A172 (cell line): ENCODE measurements around the gene TXNRD2. TPM values are rescaled to one million over a fixed set of nuclear protein-coding genes. Genes with fewer than 3 reads are reported as not detected.
A peak's percentile ranks its signal among the peaks of the same experiment; 100 is the strongest.
"Not testable (repeated sequence)": the region's sequence is repeated elsewhere in the genome, so short reads cannot be mapped to it uniquely, and the experiment has no call there.

Experiments used
- DNase-seq: peaks from one replicate; pipeline ENCODE4 v3.0.0-alpha.2; 2015; ENCODE audit warnings: low spot score
- total RNA-seq: library from RNA; depleted of rRNA; stranded (reverse); fragments of >200 nt; shearing (Covaris generic); gene quantifications from 2 replicates; pipeline ENCODE4 v1.2.3, GENCODE V29; 2014

The TXNRD2 gene
- total RNA-seq, 1 experiment from 2014 or later = 112 TPM

DNA sequence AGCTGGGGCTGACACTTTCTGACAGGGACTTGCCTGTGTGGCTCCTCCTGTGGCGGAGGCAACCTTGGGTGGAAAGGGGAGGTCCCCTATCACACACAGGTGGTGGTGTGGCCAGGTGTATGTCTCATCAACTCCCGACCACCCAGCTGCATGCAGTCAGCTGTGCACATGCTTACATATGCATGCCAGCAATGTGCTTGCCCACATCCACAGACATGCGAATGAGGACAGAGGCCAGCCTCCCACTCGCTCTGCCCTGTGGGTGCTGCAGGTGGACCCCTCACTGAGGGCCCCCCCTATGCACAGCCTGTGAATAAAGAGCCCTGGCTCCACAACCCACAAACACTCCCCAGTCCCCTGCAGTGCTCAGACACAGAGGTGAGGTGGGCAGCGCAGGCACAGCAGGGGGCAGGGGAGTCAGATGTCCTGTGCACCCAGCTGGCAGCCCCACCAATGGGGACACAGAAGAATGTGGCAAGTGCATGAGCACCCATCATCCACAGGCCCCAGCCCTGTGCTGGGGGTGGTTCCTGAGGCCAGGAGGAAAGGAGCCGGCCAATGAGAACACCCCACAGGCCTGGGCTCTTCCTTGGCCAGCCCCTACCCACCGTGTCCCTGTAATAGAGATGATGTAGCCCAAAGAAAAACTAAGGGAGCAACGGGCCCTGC is 96.4 kb downstream of the TXNRD2 start:
- no peak for DNase-seq

DNA sequence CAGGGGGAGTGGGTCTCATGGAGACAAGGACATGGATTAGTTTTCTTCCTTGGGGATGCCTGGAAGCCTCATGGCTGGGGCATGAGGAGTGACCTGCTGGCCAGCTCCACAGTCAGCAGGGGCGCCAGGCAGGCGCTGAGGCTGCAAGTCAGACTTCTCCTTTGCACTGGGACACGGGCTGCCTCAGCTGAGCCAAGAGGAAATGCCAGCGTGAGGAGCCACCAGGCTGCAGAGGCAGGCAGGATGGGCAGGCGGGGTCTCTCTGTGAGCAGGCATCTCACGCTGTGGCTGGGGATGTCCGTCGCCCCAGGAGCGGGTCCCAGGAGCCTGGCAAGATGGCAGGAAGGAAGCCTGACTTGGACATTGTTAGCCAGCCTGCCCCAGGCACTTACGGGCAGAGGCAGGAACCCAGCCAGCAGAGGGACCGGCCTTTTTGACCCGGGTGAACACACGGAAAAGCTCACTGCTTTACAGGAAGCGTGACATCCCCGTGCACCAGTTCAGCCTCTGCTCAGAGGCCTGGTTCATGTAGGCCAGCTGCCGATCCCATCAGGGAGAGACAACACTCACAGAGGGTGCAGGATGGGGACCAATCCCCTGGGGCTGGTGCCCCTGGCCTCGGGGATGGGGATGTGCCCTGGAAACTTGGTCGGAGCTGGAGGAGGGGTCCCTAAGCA is 97.1 kb downstream of the TXNRD2 start:
- peak; percentile 55 for DNase-seq

DNA sequence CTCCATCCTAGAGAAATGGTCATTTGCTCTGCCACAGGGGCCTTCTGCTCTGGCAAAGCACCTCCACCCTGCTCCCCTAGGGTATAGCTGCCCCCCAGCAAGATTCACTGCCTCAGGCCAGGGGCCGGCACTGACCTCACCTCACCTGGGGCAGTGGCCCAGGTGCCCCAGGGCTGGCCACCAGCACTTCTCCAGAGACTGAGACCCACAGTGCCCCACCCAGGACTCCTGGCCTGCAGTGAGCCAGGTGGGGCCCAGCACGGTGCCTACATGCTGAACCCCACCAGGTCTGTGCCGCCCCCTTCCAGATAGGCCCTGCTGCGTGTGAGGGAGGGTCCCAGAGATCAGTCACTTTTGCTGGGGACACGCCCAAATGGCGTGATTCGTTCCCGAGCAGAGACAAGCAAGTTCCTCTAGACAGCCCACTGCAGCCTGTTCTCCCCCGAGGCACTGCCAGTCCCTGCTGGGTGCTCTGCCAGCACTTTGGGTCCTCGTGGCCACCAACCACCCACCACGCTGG is 97.7 kb downstream of the TXNRD2 start:
- DNase-seq = no peak

DNA sequence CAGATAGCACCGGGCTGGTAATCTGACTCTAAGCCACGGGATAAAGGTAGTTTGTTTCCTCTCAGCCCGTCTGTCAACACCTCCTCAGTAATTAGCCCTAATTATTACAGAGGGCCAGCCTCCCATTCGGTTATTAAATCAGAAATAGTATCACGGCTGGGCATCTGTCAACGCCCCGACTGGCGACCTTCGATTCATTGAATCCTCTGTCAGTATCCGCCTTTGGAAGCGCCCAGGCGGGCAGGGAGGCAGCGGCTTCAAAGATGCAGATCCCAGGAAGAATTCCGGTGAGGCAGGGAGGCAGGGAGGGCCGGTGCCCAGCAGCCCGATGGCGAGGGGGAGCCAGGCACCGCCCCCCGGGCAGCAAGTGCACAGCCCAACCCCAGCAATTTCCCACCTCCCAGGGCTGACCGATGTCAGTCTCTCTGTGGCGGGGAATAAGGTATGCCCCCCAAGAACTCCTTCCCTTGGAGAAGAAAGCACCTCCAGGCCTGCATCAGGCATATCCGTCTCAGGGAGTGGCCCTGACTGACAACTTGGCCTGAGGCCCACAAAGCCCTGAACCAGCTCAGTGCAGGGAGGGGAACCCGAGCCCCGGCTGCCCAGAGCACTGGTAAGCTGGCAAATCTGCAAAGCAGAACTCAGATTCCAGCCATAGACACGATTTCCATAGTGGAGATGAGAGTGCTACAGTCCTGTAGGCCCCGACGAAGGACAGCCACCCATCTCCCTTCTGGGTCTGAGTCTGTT is 98.3 kb downstream of the TXNRD2 start:
- DNase-seq = no peak

DNA sequence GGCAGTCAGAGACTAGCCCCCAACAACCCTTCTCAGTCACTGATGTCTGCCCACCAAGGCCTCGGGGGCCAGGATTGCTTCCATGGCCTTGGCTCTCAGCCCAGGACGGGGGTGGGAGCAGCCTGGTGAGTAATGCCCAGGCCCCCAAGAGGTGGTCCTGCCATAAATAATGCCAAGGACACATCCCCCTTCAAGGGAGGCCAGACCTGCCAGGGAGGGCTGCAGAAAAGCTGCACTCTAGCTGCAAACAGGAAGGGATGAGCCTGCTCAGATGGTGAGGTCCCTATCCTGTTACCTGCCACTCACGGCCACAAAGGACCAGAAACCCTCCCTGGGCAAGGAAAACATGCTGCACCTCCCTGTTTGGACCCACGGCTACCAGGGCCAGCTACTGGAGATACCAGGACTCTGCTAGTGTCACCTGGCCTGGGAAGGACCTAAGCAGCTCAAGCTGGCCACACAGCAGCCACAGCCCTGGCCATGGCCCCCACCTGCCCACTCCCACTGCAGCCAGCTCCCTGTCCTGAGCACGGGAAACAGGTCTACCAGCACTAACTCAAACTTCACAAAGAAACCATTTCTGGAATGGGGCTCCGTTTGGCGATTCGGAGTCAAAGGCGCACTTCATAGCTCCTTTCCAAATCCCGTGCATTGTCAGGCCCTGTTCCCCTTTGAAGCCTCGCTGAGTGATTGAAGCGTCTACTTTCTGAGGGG is 99.1 kb downstream of the TXNRD2 start:
- DNase-seq = no peak

DNA sequence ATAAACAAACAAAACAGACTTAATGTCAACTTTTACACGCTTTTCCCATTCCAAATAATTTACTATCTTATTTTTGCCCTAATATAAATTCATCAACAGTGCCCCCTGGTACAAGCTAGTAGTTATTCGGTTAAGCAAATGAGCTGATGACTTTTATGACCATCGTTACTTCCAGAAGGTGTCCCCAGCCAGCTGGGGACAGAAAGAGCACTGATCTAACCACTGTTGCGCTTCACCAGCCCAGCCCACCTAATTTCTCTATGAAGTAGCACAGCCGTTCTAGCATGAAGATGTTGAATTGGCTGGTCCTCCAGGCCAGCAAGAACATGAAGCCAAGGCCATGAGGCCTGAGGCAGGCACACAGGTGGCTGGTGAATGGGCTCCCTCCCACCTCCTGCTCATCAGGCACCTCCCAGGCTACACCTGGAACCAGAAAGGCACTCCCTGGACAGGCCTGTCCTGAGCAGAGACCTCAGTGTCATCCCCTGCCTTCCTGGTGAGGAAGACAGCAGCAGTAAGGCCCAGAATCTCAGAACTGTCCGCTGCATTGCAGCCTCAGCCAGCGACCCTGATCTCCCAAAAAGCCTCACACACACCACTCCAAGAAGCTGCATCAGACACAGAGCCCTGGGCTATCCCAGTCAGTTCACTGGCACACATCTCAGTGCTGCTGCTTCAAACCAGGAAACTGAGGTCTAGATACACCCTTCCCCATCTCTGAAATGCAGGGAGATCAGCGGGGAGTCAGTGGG is 99.8 kb downstream of the TXNRD2 start:
- DNase-seq = no peak

DNA sequence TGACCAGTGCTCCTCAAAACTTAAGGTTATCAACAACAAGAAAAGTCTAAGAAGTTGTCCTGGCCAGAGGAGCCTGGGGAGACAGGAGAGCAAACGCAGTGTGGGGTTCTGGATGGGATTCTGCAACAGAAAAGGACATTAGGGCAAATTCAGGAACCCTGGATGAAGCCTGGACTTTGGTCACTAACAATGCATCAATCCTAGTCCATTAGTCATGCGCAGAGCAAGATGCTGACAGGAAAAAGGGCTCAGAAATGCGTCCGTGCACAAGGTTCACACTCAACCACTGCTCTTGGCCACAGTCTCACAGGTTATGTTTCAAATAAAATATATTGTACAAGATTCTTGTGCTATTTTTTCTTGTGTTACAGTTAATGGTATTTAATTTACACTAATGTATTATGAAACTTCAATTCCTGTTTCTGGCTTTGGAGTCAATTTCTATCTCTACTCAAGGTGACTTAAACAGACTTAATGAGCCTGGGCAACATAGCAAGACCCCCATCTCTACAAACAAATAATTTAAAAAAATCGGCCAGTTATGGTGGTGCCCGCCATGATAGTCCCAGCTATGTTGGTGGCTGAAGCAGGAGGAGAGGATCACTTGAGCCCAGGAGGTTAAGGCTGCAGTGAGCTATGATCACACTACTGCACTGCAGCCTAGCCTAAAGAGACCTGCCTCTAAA is 100.5 kb downstream of the TXNRD2 start:
- no peak for DNase-seq

DNA sequence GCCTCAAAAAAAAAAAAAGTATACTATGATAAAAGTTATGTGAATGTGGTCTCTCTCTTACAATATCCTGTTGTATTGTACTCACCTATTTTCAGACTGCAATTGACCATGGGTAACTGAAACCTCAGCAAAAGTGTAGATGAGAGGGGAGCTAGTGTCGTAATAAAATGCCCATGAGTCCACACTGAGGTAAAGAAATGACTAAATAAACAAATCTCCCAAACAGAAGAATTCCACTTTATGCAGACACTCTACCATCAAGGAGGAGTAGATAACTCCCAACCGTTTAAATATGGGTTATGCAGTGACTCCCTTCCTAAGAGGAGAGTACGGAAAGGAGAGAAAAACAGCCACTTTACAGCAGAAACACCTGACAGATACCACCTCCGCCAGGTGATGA is 101.6 kb downstream of the TXNRD2 start:
- no peak for DNase-seq

DNA sequence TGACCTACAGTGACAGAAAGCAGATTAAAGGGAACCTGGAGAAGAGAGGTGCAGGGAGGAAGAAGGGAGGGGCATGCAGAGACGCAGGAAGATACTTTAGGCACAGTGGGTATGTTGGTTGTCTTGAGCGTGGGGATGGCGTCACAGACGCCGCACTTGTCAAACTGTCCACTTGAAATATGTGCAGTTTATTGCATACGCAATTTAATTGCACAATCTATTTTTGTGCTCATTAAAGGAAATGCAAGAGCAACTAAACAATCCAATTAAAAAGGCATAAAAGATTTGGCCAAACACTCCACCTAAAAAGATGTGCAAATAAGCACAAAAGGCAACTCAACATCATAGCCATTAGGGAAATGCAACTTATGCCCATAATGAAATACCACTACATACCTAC is 103.7 kb downstream of the TXNRD2 start:
- DNase-seq = no peak

DNA sequence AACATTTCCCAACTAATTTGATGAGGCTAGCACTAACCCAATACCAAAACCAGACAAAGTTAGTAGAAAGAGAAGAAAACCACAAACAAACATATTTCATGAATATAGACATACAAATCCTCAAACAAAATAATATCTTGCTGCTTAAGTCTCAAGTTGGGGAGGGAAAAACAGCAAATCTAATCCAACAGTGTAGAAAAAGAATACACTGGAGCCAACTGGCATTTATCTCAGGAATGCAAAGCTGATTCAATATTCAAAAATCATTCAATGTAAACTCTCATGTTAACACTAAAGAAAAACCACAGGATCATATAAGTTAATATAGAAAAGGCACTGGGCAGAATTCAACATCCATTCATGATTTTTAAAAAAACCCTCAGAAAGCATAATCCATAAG is 105.1 kb downstream of the TXNRD2 start:
- DNase-seq = no peak

DNA sequence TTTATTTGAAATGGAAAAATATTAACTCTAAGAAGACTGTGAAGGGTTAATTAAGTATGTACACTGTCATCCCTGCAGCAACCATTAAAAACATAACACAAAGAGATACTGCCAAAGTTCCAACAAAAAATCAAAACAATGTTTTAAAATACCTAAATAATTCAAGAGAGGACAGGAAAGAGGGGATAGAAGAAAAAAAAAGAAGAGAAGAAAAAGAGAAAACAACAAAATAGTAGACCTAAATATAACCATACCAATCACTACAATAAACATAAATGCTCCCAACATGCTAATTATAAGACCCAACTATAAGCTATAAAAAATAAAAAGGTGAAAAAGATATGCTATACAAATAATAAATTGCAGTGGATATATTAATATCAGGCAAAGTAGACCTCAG is 107.0 kb downstream of the TXNRD2 start:
- DNase-seq = no peak

DNA sequence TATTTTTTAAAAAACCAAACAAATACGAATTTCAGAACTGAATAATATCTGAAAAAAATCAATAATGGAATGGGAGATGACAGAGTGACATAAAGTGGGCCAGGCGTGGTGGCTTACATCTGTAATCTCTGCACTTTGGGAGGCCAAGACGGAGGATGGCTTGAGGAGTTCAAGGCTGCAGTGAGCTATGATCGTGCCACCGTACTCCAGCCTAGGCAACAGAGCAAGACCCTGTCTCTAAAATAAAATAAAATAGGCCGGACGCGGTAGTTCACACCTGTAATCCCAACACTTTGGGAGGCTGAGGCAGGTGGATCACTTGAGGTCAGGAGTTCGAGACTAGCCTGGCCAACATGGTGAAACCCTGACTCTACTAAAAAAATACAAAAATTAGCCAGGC is 108.3 kb downstream of the TXNRD2 start:
- DNase-seq = not testable (repeated sequence)

DNA sequence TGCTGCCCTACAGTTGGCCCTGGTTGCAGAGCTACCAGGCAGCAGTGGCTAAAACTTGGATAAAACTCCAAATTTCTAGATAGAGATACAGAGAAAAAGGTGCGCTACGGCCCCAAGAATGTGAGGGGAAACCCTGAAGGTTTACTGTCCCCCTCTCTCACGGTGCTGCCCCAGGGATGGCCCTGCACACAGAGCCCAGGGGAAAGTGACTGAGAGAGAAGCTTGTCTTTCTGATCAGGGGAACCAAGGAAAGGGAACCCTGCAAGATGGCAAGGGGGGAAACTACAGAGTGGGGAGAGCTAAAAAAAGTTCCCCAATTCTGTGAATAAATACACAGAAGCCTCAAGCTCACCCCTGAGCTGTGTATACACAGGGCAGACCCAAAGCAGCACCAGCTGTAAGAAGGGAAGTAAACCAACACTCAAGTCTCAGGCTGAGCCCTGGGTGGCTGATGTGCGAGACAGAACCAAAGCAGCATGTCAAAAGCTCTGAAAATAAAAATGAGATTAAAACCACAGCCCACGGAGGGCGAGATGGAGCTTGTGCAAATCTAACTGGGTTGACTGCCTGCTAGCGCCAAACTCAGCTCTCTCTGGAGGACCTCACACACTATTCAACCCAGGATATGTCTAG is 109.0 kb downstream of the TXNRD2 start:
- DNase-seq = no peak

DNA sequence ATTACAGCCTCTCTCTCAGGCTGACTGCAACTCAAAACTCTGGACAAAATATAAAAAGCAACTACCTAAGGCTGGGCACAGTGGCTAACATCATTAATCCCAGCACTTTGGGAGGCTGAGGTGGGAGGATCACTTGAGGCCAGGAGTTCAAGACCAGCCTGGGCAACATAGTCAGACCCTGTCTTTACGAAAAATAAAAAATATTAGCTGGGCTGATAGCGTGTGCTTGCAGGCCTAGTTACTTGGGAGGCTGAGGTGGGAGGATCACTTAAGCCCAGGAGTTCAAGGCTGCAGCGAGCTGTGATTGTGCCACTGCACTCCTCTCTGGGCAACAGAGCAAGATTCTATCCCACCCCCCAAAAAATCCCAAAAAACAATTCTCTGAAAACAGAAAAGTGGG is 109.6 kb downstream of the TXNRD2 start:
- DNase-seq = not testable (repeated sequence)

DNA sequence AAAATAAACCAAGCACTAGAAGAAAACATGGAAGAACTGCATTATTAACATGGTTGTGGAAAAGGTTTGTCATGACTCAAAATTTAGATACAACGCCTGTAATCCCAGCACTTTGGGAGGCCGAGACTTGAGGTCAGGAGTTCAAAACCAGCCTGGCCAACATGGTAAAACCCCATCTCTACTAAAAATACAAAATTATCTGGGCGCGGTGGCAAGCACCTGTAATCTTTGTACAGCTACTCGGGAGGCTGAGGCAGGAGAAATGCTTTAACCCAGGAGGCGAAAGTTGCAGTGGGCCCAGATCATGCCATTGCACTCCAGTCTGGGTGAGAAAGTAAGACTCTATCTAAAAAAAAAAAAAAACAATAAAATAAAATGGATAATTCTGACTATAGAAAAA is 110.6 kb downstream of the TXNRD2 start:
- DNase-seq = no peak

DNA sequence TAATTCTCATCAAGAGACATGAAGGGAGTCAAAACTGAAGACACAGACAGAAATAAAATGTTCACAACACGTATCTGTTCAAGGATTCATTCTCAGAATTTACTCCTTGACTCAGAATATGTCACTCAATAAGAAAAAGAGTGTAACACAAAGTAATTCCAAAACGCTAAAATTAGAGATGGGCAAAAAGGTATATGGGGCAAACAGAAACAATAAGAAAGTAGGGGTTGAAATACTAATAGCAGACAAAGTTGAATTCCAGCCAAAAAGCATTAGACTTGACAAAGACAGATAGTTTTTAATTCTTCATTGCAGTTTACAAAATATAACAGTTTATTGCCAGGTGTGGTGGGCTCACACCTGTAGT is 113.6 kb downstream of the TXNRD2 start:
- no peak for DNase-seq

DNA sequence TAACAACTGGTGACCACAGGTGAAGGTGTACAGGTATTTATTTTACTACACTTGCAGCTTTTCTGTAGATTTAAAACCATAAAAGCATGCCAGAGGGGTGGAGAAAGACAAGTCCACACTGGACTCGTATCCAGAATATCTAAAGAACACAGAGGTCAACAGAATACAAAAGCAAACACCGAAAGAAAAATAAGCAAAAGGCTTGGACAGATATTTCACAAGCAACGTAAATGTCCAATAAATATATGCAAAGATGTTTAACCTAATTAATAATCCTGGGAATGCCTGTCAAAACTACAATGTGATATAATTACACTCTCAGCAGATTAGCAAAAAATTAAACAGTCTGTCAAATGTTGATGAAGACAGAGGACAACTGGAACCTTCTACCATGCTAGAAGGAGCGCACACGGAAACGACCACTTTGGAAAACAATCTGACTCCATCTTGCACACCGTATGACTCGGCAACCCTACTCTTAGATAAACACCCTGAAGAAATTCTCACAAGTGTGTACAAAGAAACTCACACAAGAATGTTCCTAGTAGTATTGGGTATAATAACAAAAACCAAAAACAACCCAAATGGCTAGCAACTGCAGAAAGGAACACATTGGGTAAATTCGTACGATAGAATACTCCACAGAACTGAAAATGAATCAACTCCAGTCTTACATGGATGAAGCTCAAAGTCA is 114.1 kb downstream of the TXNRD2 start:
- DNase-seq = no peak

DNA sequence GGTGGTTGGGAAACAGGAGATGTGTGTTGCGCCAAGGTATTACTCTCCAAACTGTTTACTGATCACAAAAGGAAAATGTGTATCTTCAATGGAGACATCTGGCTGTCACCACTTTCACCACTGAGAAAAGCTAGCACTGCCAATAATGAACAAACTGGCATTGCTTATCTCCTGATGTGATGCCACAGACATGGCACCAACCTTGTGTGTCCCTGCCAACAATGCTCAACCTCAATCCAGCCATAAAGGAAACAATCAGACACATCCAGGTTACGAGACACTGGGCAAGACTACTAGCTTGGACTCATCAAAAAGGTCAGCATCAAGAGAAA is 115.0 kb downstream of the TXNRD2 start:
- DNase-seq = no peak

DNA sequence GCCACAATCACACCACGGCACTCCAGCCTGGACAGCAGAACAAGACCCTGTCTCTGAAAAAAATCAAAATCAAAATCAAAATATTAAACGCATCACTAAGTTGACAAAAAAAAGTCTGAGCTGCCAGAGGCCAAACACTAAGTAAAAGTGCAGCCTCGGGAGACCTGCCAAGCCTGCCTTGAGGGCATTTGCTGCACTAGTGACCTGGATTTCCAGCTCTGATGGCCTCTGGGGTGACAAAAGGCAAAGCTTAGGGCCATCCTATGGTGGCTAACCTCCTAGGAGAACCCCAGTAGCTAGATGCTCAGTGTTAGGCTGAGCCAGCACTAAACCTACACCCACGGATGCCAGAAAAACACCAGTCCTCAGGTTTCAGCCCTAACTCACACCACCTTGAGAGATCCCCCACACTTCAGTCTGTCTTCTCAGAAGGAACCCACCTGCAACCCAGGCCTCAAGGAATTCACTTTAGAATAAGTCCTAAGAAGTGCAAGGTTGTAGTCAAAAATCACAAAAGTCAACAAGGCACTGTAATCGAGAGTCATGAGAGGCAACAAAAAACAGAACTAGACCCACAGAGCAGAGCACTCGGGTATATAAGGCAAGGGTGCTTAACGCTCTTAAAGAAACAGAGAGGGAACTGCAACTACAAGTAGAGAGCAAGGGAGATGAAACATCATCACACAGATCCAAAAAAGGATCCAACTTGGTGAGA is 115.6 kb downstream of the TXNRD2 start:
- no peak for DNase-seq
